Ovary (tissue), 9 donors: ENCODE measurements around the gene ATG14. TPM values are rescaled to one million over a fixed set of nuclear protein-coding genes. Genes with fewer than 3 reads are reported as not detected.

ENCODE experiments used
- DNase-seq, 5 donors: peaks; one replicate each; pipeline ENCODE4 v3.0.0-alpha.2; 2019 to 2020
- H3K27ac ChIP-seq, 2 donors: fragments of 200-600 bp; one replicate each; pipeline versions ENCODE4 v1.5.1 to v1.8.0; 2019 to 2022
- H3K27me3 ChIP-seq: fragments of 200-600 bp; one replicate; pipeline ENCODE4 v1.8.0; 2022
- H3K36me3 ChIP-seq: fragments of 200-600 bp; sonication (generic); one replicate; pipeline ENCODE4 v1.5.1; 2019
- H3K4me1 ChIP-seq: one replicate; pipeline ENCODE4 v1.8.1; 2013; ENCODE audit warnings: mild to moderate bottlenecking, moderate library complexity; ENCODE audit not compliant: insufficient read depth
- H3K4me3 ChIP-seq: fragments of 200-600 bp; sonication (generic); one replicate; pipeline ENCODE4 v1.5.1; 2017
- H3K9me3 ChIP-seq, 2 donors: fragments of 200-600 bp in 1 of 2; sonication (generic) in 1 of 2; one replicate each; pipeline versions ENCODE4 v1.5.1 to v1.8.1; 2013 to 2019; ENCODE audit warnings: mild to moderate bottlenecking in 1 of 2, moderate library complexity in 1 of 2
- CTCF ChIP-seq, 3 donors: fragments of 450-650 bp in 2 of 3; fragments of 200-600 bp in 1 of 3; IDR thresholded peaks; one replicate each; pipeline versions ENCODE4 v1.5.1 to v1.8.0; 2016 to 2022; ENCODE audit warnings: antibody characterized with exemption in 3 of 3, mild to moderate bottlenecking in 1 of 3
- EP300 ChIP-seq: sonication (generic); formaldehyde crosslinking; IDR thresholded peaks from one replicate; pipeline ENCODE4 v1.6.1; 2017; ENCODE audit warnings: antibody characterized with exemption
- POLR2A ChIP-seq: fragments of 450-650 bp; IDR thresholded peaks from one replicate; pipeline ENCODE4 v1.6.1; 2017; ENCODE audit warnings: antibody characterized with exemption, mild to moderate bottlenecking, moderate library complexity
- WGBS, 3 donors: extraction: QIAGEN DNeasy Blood & Tissue Kit in 1 of 3; methylation state at CpG; one replicate each; pipeline versions ENCODE4 v1.1.5 to v1.1.7; 2013 to 2017; 5-methylcytosine and 5-hydroxymethylcytosine counted together
- intact Hi-C, 4 donors: fragments of 100-400 bp; cut with DNase I; formaldehyde crosslinking; loops; one replicate each; pipeline versions ENCODE4 v1.11.0 to v1.15.1; 2022 to 2023
- polyA plus RNA-seq, 2 donors: library from polyadenylated mRNA; stranded (reverse); fragments of 200-250 nt in 1 of 2; fragments of 350-450 nt in 1 of 2; fragmentation: Illumina TruSeq in 1 of 2; extraction: RNeasy Lipid Tissue Mini Kit (QIAGEN cat#74804) in 1 of 2; gene quantifications; one replicate each; pipeline ENCODE4 v1.2.3, GENCODE V29; 2013 to 2014
- total RNA-seq, 7 donors: library from RNA; depleted of rRNA in 2 of 7; stranded (reverse); fragments of >200 nt in 2 of 7; fragmentation: NEBNext Ultra II Directional in 3 of 7; extraction: Animal tissue kit (Norgen Biotek cat#: 25700) in 3 of 7; gene quantifications; one replicate each; pipeline versions ENCODE4 v1.1.0 to v1.2.4, GENCODE V29; 2016 to 2023
- donor health status: DM: no; HTN: no; CAD: no; lungs with moderate emphysema.
- donor health status: DM: no; HTN: no; CAD: no.
- donor health status: Bipolar disorder and iron deficiency.
- donor health status: DM: yes; HTN: yes; CAD: no.
- donor health status: DM: no; HTN: no; CAD: no.
- donor health status: DM: yes; HTN: yes; CAD: no.

Gene ATG14
- total and polyA plus RNA-seq, 9 donors, result 9.5 to 22.5 (median 12.1) TPM

- WGBS, 3 donors, result 2 to 9% (median 2%) methylated on average over 13 of the region's 13 CpGs
- intact Hi-C loops, result no loop called here
- no peak for TF ChIP-seq POLR2A
- no peak for TF ChIP-seq EP300
- Histone ChIP-seq H3K4me1 (peaks cover 7% of the 10 kb centered on the region), H3K27ac (peak overlapping the region in 1 of 2 donors; percentile 38), H3K27me3 (no peaks in the 10 kb centered on the region), H3K4me3 (no peak overlapping the region), H3K36me3 (no peaks in the 10 kb centered on the region), H3K9me3 (no peaks in the 10 kb centered on the region)
- peak; percentile 66 to 74 (median 73) for DNase-seq
Measured at GRCh38 chr14:55454264-55455002, 42.8 kb upstream of the ATG14 start.

- intact Hi-C loops, result no loop called here
- DNase-seq, result no peak
- no peak overlapping the region for H3K4me3 ChIP-seq
- peaks cover 7% of the 10 kb centered on the region for H3K4me1 ChIP-seq
- no peaks in the 10 kb centered on the region for H3K27me3 ChIP-seq
- H3K27ac ChIP-seq, result no peak overlapping the region
- no peak for TF ChIP-seq EP300
- TF ChIP-seq CTCF (IDR thresholded peaks at IDR 0.05), result no peak
- no peak for TF ChIP-seq POLR2A
- H3K36me3 ChIP-seq, result no peaks in the 10 kb centered on the region
- H3K9me3 ChIP-seq, result no peaks in the 10 kb centered on the region
- WGBS, 3 donors, result 49 to 59% (median 52%) methylated on average over 2 of the region's 2 CpGs
Measured at GRCh38 chr14:55451950-55452349, 40.3 kb upstream of the ATG14 start.

- no peak for TF ChIP-seq EP300
- TF ChIP-seq CTCF (IDR thresholded peaks at IDR 0.05), result no peak
- TF ChIP-seq POLR2A, result no peak
- Histone ChIP-seq H3K27me3 (no peaks in the 10 kb centered on the region), H3K4me3 (no peak overlapping the region), H3K36me3 (no peaks in the 10 kb centered on the region), H3K9me3 (no peaks in the 10 kb centered on the region), H3K4me1 (peaks cover 7% of the 10 kb centered on the region), H3K27ac (no peak overlapping the region)
- no peak for DNase-seq
- 35 to 41% (median 39%) methylated on average over 4 of the region's 4 CpGs for WGBS, 3 donors
- intact Hi-C loops, result no loop called here
Measured at GRCh38 chr14:55451398-55451797, 39.8 kb upstream of the ATG14 start.

- no peaks in the 10 kb centered on the region for H3K36me3 ChIP-seq
- no peaks in the 10 kb centered on the region for H3K9me3 ChIP-seq
- no peak for DNase-seq
- intact Hi-C loops, result no loop called here
- H3K4me3 ChIP-seq, result no peak overlapping the region
- peaks cover 7% of the 10 kb centered on the region for H3K4me1 ChIP-seq
- no peaks in the 10 kb centered on the region for H3K27me3 ChIP-seq
- TF ChIP-seq CTCF (IDR thresholded peaks at IDR 0.05) (no peak), POLR2A (no peak), EP300 (no peak)
- no peak overlapping the region for H3K27ac ChIP-seq
Measured at GRCh38 chr14:55450987-55451386, 39.4 kb upstream of the ATG14 start.

GRCh38 chr14:55450539-55450938 is 38.9 kb upstream of the ATG14 start:
- Histone ChIP-seq H3K4me1 (peaks cover 7% of the 10 kb centered on the region), H3K36me3 (no peaks in the 10 kb centered on the region), H3K9me3 (no peaks in the 10 kb centered on the region), H3K4me3 (no peak overlapping the region), H3K27ac (no peak overlapping the region), H3K27me3 (no peaks in the 10 kb centered on the region)
- no peak for DNase-seq
- intact Hi-C loops, result no loop called here
- WGBS, 3 donors, result 81 to 87% (median 82%) methylated on average over 3 of the region's 3 CpGs
- TF ChIP-seq CTCF (IDR thresholded peaks at IDR 0.05), result no peak
- no peak for TF ChIP-seq POLR2A
- TF ChIP-seq EP300, result no peak
